HEK293T (cell line): Measurements from ENCODE around the gene C12orf60.

Experiments used
- ARNT ChIP-seq: fragments of 450-650 bp; IDR thresholded peaks from 2 replicates; pipeline ENCODE4 v1.6.1; 2017; ENCODE audit warnings: mild to moderate bottlenecking
- BHLHE40 ChIP-seq: fragments of 450-650 bp; IDR thresholded peaks from 2 replicates; pipeline ENCODE4 v1.6.1; 2016; ENCODE audit warnings: mild to moderate bottlenecking, moderate library complexity, borderline replicate concordance
- ELF4 ChIP-seq: fragments of 450-650 bp; IDR thresholded peaks from 2 replicates; pipeline ENCODE4 v1.6.1; 2017; ENCODE audit warnings: antibody characterized with exemption
- FOXA1 ChIP-seq: fragments of 450-650 bp; IDR thresholded peaks from 2 replicates; pipeline ENCODE4 v1.6.1; 2016; ENCODE audit warnings: mild to moderate bottlenecking
- FOXK2 ChIP-seq: fragments of 450-650 bp; IDR thresholded peaks from 2 replicates; pipeline ENCODE4 v1.6.1; 2016; ENCODE audit warnings: mild to moderate bottlenecking
- FOXM1 ChIP-seq: fragments of 450-650 bp; IDR thresholded peaks from 2 replicates; pipeline ENCODE4 v1.6.1; 2017; ENCODE audit warnings: mild to moderate bottlenecking, borderline replicate concordance
- HDGF ChIP-seq: fragments of 450-650 bp; IDR thresholded peaks from 2 replicates; pipeline ENCODE4 v1.6.1; 2017; ENCODE audit warnings: antibody characterized with exemption, borderline replicate concordance
- NFRKB ChIP-seq: fragments of 450-650 bp; IDR thresholded peaks from 2 replicates; pipeline ENCODE4 v1.6.1; 2016; ENCODE audit warnings: mild to moderate bottlenecking, moderate library complexity
- SP1 ChIP-seq: fragments of 450-650 bp; IDR thresholded peaks from 2 replicates; pipeline ENCODE4 v1.6.1; 2017
- SUZ12 ChIP-seq: fragments of 450-650 bp; IDR thresholded peaks from 2 replicates; pipeline ENCODE4 v1.6.1; 2016; ENCODE audit warnings: mild to moderate bottlenecking
- TARDBP ChIP-seq: fragments of 450-650 bp; IDR thresholded peaks from 2 replicates; pipeline ENCODE4 v1.6.1; 2016

DNA sequence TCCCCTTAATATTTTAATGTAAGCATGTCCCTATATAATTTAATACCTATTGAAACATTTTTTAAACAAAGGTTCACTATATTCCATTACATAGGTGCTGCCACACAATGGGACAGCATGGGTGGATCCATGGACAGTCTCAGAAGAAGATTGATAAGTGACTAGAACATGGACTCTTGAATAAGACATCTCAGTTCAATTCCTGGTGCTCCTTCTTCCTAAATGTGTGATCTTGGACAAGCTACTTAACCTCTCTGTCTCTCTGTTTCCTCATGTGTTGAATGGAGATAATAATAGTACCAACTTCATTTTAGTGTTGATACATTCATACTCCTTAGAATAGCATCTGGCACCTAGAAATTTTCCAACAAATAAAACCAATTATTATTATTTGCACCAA, 40.9 kb downstream of the C12orf60 start:
- TF ChIP-seq TARDBP (no peak), FOXK2 (no peak), SP1 (no peak), FOXA1 (no peak), HDGF (no peak), BHLHE40 (no peak), ELF4 (no peak), FOXM1 (no peak), SUZ12 (no peak), NFRKB (no peak), ARNT (no peak)
